HepG2 (cell line): ENCODE measurements around the gene COPE. TPM values are rescaled to one million over a fixed set of nuclear protein-coding genes. Genes with fewer than 3 reads are reported as not detected.

ENCODE experiments used
- ATAC-seq: fragments of 200-7000 bp; cut with Tn5 transposase; 3 replicates; pipeline ENCODE4 v1.9.1; 2020; ENCODE audit warnings: mild to moderate bottlenecking, moderate library complexity
- BruUV-seq: library from RNA; stranded (reverse); fragments of 400-500 nt; replicated peaks from 2 replicates; lab custom pipeline; 2021; lab: Mats Ljungman, UMichigan
- CTCF ChIA-PET: fragments of 300-600 bp; formaldehyde crosslinking; extraction: SDS; loops from one replicate; lab custom pipeline; 2021; ENCODE audit warnings: low total read pairs, inconsistent platforms, low intra/inter-chr PET ratio; lab: Yijun Ruan, JAX
- POLR2A ChIA-PET: fragments of 350-600 bp; sonication (Branson Sonifier 250); formaldehyde crosslinking; loops from one replicate; lab custom pipeline; 2020; ENCODE audit warnings: antibody characterized with exemption, inconsistent platforms; lab: Yijun Ruan, JAX
- DNase-seq: peaks from one replicate; pipeline ENCODE4 v3.0.0-alpha.2; 2015; ENCODE audit warnings: low spot score
- FAIRE-seq: peaks from 3 replicates; lab custom pipeline; 2011; peaks lifted over from hg19 to GRCh38; lab: Jason Lieb, UNC
- H2AFZ ChIP-seq: one replicate; pipeline ENCODE4 v1.6.1; 2011; ENCODE audit warnings: low read length, inconsistent platforms
- H3K27ac ChIP-seq: fragments of 300-600 bp; 3 replicates; pipeline ENCODE4 v1.8.0; 2011; ENCODE audit warnings: mixed run types, mild to moderate bottlenecking, mixed read lengths, low read length, inconsistent platforms; ENCODE audit not compliant: insufficient read depth; ENCODE audit errors: extremely low read length
- H3K27me3 ChIP-seq, 2 experiments: fragments of 200-600 bp in 1 of 2; 2 replicates in 1 of 2; 3 replicates in 1 of 2; pipeline versions ENCODE4 v1.6.0 to v1.8.0; 2011; ENCODE audit warnings: low read length in 2 of 2, mild to moderate bottlenecking in 2 of 2, moderate library complexity in 2 of 2, inconsistent platforms in 1 of 2; ENCODE audit not compliant: insufficient read depth in 2 of 2, control insufficient read depth in 1 of 2
- H3K36me3 ChIP-seq, 2 experiments: fragments of 200-600 bp in 1 of 2; replicated peaks in 1 of 2; 2 replicates in 1 of 2; 3 replicates in 1 of 2; pipeline versions ENCODE4 v1.5.1 to v1.8.0; 2011; ENCODE audit warnings: low read length in 2 of 2, inconsistent platforms in 1 of 2; ENCODE audit not compliant: insufficient read depth in 2 of 2, control insufficient read depth in 1 of 2
- H3K4me1 ChIP-seq: 2 replicates; pipeline ENCODE4 v1.5.1; 2012; ENCODE audit warnings: low read length, inconsistent platforms; ENCODE audit not compliant: insufficient read depth
- H3K4me2 ChIP-seq: 2 replicates; pipeline ENCODE4 v1.6.0; 2011; ENCODE audit warnings: low read depth, low read length, inconsistent platforms
- H3K4me3 ChIP-seq, 3 experiments: fragments of 200-600 bp in 1 of 3; sonication (generic), shearing (Covaris generic) in 1 of 3; replicated peaks in 1 of 3; 2 replicates each; pipeline ENCODE4 v1.5.1; 2011 to 2016; ENCODE audit warnings: low read length in 3 of 3, inconsistent platforms in 2 of 3, low read depth in 2 of 3, mild to moderate bottlenecking in 2 of 3, control low read depth in 1 of 3, mixed read lengths in 1 of 3; ENCODE audit not compliant: insufficient read depth in 1 of 3
- H3K79me2 ChIP-seq: one replicate; pipeline ENCODE4 v1.6.1; 2011; ENCODE audit warnings: low read length, inconsistent platforms; ENCODE audit not compliant: insufficient read depth
- H3K9ac ChIP-seq: 2 replicates; pipeline ENCODE4 v1.6.0; 2011; ENCODE audit warnings: mild to moderate bottlenecking, low read depth, low read length, inconsistent platforms; ENCODE audit not compliant: insufficient read depth
- H3K9me3 ChIP-seq: 2 replicates; pipeline ENCODE4 v1.5.1; 2012; ENCODE audit warnings: mild to moderate bottlenecking, low read length
- H4K20me1 ChIP-seq: 2 replicates; pipeline ENCODE4 v1.6.0; 2011; ENCODE audit warnings: inconsistent platforms, mild to moderate bottlenecking, low read length, moderate library complexity; ENCODE audit not compliant: insufficient read depth
- HIC2 ChIP-seq: sonication (generic); formaldehyde crosslinking; IDR thresholded peaks from 2 replicates; pipeline ENCODE4 v1.9.0; 2022; ENCODE audit warnings: low read depth, missing genetic modification reagents
- HNRNPK ChIP-seq: fragments of 200-400 bp; formaldehyde crosslinking; IDR thresholded peaks from 2 replicates; pipeline ENCODE4 v1.6.1; 2018; ENCODE audit warnings: low read length, low read depth, moderate library complexity, mild to moderate bottlenecking; ENCODE audit not compliant: poor library complexity, severe bottlenecking
- SAFB2 ChIP-seq: sonication (generic); formaldehyde crosslinking; IDR thresholded peaks from 2 replicates; pipeline ENCODE4 v1.5.1; 2020; ENCODE audit warnings: missing genetic modification reagents, low read depth, mild to moderate bottlenecking, borderline replicate concordance
- SP4 ChIP-seq: sonication (generic); formaldehyde crosslinking; IDR thresholded peaks from 2 replicates; pipeline ENCODE4 v1.8.1; 2023; ENCODE audit warnings: mild to moderate bottlenecking, missing genetic modification reagents
- ZFAT ChIP-seq: sonication (generic); formaldehyde crosslinking; conservative IDR thresholded peaks from 2 replicates; pipeline ENCODE4 v1.8.1; 2023; ENCODE audit warnings: missing genetic modification reagents, inconsistent platforms
- ZNF331 ChIP-seq: sonication (generic); formaldehyde crosslinking; IDR thresholded peaks from 2 replicates; pipeline ENCODE4 v1.4.0; 2020; ENCODE audit warnings: missing genetic modification reagents
- ZNF343 ChIP-seq: sonication (generic); formaldehyde crosslinking; IDR thresholded peaks from 2 replicates; pipeline ENCODE4 v1.4.0; 2020; ENCODE audit warnings: mild to moderate bottlenecking, missing genetic modification reagents
- whole genome bisulfite sequencing: methylation state at CpG from one replicate; pipeline ENCODE4 v1.1.6; 2017; ENCODE audit warnings: low lambda C conversion rate; 5-methylcytosine and 5-hydroxymethylcytosine counted together
- in situ Hi-C: cut with HindIII; loops from 2 replicates; pipeline ENCODE4 v1.10.0; 2017; ENCODE audit warnings: low pct_unique_long_range_greater_than_20kb; ENCODE audit not compliant: extremely low pct_ligation_motif_present
- intact Hi-C: fragments of 100-400 bp; cut with micrococcal nuclease; formaldehyde crosslinking; loops from one replicate; pipeline ENCODE4 v1.10.0; 2022; ENCODE audit not compliant: unreplicated experiment
- polyA plus RNA-seq, 8 experiments: library from polyadenylated mRNA; depleted of rRNA in 3 of 8; stranded (reverse) in 7 of 8; unstranded in 1 of 8; fragments of >200 nt; fragmentation: Illumina TruSeq in 4 of 8; extraction: Trizol in 4 of 8; gene quantifications; 2 replicates each; pipeline versions ENCODE4 v1.2.1 to v1.2.3, GENCODE V29; 2011 to 2016; ENCODE audit warnings: low read depth in 4 of 8, missing spikeins in 1 of 8, mixed read lengths in 1 of 8; ENCODE audit not compliant: insufficient read depth in 1 of 8
- total RNA-seq, 5 experiments: library from RNA; depleted of rRNA; stranded (reverse); fragments of >200 nt; fragmentation: Illumina TruSeq; extraction: Trizol; gene quantifications; 2 replicates each; pipeline ENCODE4 v1.2.3, GENCODE V29; 2016; ENCODE audit warnings: low read depth in 1 of 5
- TF ChIP-seq, protein P1 (sequence below): IDR thresholded peaks from 2 replicates; pipeline ENCODE4 v1.4.0; 2020; ENCODE audit warnings: mild to moderate bottlenecking, missing genetic modification reagents
- TF ChIP-seq, protein P2 (sequence below): sonication (generic); formaldehyde crosslinking; IDR thresholded peaks from 2 replicates; pipeline ENCODE4 v1.5.1; 2020; ENCODE audit warnings: missing genetic modification reagents, mild to moderate bottlenecking, borderline replicate concordance
- TF ChIP-seq, protein P3 (sequence below): IDR thresholded peaks from 2 replicates; pipeline ENCODE4 v1.6.1; 2016; ENCODE audit warnings: mild to moderate bottlenecking
- TF ChIP-seq, protein P4 (sequence below): sonication (generic); formaldehyde crosslinking; IDR thresholded peaks from 2 replicates; pipeline ENCODE4 v1.5.0; 2020; ENCODE audit warnings: mild to moderate bottlenecking, missing genetic modification reagents

COPE gene
- total and polyA plus RNA-seq, 2 of the 13 experiments (the other 11 are each of a cell fraction or from before 2014, with no cell fraction given): 189 to 205 TPM

- in situ Hi-C loops: loop anchor here (10.0 kb wide), 1 partner anchor 90 kb away; no protein-coding TSS in a partner anchor
- H3K9ac ChIP-seq: peak overlapping the region; percentile 48
- H3K79me2 ChIP-seq: no peaks in the 10 kb centered on the region
- DNase-seq (peak; percentile 79), ATAC-seq (peak; percentile 91), FAIRE-seq (peak; percentile 39)
- ChIA-PET CTCF (interaction anchor here (0.9 to 2.4 kb wide), 2 partner anchors 90 to 92 kb away, joined by 3 to 24 read pairs; no protein-coding TSS in a partner anchor), POLR2A (interaction anchor here (0.7 to 2.5 kb wide), 3 partner anchors 13 to 92 kb away, joined by 3 to 11 read pairs (median 7); partner anchors contain the start of genes COPE and DDX49)
- H2AFZ ChIP-seq: no peak overlapping the region
- peak overlapping the region; percentile 81 for H3K4me2 ChIP-seq
- H3K9me3 ChIP-seq: no peaks in the 10 kb centered on the region
- peaks cover 1 to 2% of the 10 kb centered on the region in 2 experiments; a peak in 2 of 5 replicates for H3K36me3 ChIP-seq
- H4K20me1 ChIP-seq: no peaks in the 10 kb centered on the region
- 0% methylated on average over 7 of the region's 72 CpGs for WGBS
- H3K4me1 ChIP-seq: peaks cover 23% of the 10 kb centered on the region
- H3K27me3 ChIP-seq: no peaks in the 10 kb centered on the region; a peak in 1 of 5 replicates
- no TSS peak for BruUV-seq
- H3K4me3 ChIP-seq: peak overlapping the region; percentile 46 to 75 (median 70); a peak in 5 of 6 replicates
- H3K27ac ChIP-seq: no peak overlapping the region
- intact Hi-C loops: loop anchor here (1.0 kb wide), 1 partner anchor 91 kb away; no protein-coding TSS in a partner anchor
- peak; percentile 45; the same call in 1 of the 2 replicates for TF ChIP-seq HIC2
- TF ChIP-seq HNRNPK: peak; percentile 18
- TF ChIP-seq ZNF343 (CRISPR knock-in tag): no peak
- TF ChIP-seq, protein P1, sequence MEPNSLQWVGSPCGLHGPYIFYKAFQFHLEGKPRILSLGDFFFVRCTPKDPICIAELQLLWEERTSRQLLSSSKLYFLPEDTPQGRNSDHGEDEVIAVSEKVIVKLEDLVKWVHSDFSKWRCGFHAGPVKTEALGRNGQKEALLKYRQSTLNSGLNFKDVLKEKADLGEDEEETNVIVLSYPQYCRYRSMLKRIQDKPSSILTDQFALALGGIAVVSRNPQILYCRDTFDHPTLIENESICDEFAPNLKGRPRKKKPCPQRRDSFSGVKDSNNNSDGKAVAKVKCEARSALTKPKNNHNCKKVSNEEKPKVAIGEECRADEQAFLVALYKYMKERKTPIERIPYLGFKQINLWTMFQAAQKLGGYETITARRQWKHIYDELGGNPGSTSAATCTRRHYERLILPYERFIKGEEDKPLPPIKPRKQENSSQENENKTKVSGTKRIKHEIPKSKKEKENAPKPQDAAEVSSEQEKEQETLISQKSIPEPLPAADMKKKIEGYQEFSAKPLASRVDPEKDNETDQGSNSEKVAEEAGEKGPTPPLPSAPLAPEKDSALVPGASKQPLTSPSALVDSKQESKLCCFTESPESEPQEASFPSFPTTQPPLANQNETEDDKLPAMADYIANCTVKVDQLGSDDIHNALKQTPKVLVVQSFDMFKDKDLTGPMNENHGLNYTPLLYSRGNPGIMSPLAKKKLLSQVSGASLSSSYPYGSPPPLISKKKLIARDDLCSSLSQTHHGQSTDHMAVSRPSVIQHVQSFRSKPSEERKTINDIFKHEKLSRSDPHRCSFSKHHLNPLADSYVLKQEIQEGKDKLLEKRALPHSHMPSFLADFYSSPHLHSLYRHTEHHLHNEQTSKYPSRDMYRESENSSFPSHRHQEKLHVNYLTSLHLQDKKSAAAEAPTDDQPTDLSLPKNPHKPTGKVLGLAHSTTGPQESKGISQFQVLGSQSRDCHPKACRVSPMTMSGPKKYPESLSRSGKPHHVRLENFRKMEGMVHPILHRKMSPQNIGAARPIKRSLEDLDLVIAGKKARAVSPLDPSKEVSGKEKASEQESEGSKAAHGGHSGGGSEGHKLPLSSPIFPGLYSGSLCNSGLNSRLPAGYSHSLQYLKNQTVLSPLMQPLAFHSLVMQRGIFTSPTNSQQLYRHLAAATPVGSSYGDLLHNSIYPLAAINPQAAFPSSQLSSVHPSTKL (CRISPR knock-in tag): peak; percentile 9; the same call in 1 of the 2 replicates
- TF ChIP-seq, protein P2, sequence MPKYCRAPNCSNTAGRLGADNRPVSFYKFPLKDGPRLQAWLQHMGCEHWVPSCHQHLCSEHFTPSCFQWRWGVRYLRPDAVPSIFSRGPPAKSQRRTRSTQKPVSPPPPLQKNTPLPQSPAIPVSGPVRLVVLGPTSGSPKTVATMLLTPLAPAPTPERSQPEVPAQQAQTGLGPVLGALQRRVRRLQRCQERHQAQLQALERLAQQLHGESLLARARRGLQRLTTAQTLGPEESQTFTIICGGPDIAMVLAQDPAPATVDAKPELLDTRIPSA (CRISPR knock-in tag): 0 out of 2 replicates have a peak, but pooled peaks have one; percentile 34
- no peak for TF ChIP-seq ZFAT
- TF ChIP-seq ZNF331 (CRISPR knock-in tag): 0 out of 2 replicates have a peak, but pooled peaks have one; percentile 17
- TF ChIP-seq, protein P3, sequence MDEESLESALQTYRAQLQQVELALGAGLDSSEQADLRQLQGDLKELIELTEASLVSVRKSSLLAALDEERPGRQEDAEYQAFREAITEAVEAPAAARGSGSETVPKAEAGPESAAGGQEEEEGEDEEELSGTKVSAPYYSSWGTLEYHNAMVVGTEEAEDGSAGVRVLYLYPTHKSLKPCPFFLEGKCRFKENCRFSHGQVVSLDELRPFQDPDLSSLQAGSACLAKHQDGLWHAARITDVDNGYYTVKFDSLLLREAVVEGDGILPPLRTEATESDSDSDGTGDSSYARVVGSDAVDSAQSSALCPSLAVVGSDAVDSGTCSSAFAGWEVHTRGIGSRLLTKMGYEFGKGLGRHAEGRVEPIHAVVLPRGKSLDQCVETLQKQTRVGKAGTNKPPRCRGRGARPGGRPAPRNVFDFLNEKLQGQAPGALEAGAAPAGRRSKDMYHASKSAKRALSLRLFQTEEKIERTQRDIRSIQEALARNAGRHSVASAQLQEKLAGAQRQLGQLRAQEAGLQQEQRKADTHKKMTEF (CRISPR knock-in tag): peak; percentile 43; the same call in 1 of the 2 replicates
- peak; percentile 34; the same call in 1 of the 2 replicates for TF ChIP-seq SP4 (CRISPR knock-in tag)
- TF ChIP-seq, protein P4, sequence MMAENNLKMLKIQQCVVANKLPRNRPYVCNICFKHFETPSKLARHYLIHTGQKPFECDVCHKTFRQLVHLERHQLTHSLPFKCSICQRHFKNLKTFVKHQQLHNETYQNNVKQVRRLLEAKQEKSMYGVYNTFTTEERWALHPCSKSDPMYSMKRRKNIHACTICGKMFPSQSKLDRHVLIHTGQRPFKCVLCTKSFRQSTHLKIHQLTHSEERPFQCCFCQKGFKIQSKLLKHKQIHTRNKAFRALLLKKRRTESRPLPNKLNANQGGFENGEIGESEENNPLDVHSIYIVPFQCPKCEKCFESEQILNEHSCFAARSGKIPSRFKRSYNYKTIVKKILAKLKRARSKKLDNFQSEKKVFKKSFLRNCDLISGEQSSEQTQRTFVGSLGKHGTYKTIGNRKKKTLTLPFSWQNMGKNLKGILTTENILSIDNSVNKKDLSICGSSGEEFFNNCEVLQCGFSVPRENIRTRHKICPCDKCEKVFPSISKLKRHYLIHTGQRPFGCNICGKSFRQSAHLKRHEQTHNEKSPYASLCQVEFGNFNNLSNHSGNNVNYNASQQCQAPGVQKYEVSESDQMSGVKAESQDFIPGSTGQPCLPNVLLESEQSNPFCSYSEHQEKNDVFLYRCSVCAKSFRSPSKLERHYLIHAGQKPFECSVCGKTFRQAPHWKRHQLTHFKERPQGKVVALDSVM (CRISPR knock-in tag): no peak
- TF ChIP-seq SAFB2: peak; percentile 65; the same call in 1 of the 2 replicates
These were observed 24.0 kb downstream of the COPE start for GRCh38 chr19:18895038-18895823.
